Stimulated activated CD4-positive, alpha-beta T cell treated with anti-CD3 and anti-CD28 coated beads, TNF-alpha, amount 100 ng/mL, for 24 hours (primary cell): ENCODE measurements around the gene SPATA33.
"Not testable (repeated sequence)": the region's sequence is repeated elsewhere in the genome, so short reads cannot be mapped to it uniquely, and the experiment has no call there.

Experiments used
- DNase-seq, 3 experiments: peaks; one replicate each; pipeline ENCODE4 v3.0.0-alpha.2; 2020; ENCODE audit warnings: low read depth in 3 of 3

The SPATA33 gene

GRCh38 chr16:89664238-89664637 is 6.6 kb downstream of the SPATA33 start:
- DNase-seq = not testable (repeated sequence)

GRCh38 chr16:89667000-89667399 is 9.4 kb downstream of the SPATA33 start:
- not testable (repeated sequence) for DNase-seq

GRCh38 chr16:89667633-89668032 is 10.0 kb downstream of the SPATA33 start:
- no peak for DNase-seq

GRCh38 chr16:89668790-89669158 is 11.1 kb downstream of the SPATA33 start:
- no peak for DNase-seq

GRCh38 chr16:89669755-89670154 is 12.1 kb downstream of the SPATA33 start:
- no peak for DNase-seq

GRCh38 chr16:89670496-89671431 is 13.1 kb downstream of the SPATA33 start:
- no peak for DNase-seq

- DNase-seq = not testable (repeated sequence)
Observed at GRCh38 chr16:89671565-89671964, 13.9 kb downstream of the SPATA33 start.

GRCh38 chr16:89672177-89672941 is 14.7 kb downstream of the SPATA33 start:
- no peak for DNase-seq

GRCh38 chr16:89678258-89678657 is 20.6 kb downstream of the SPATA33 start:
- no peak for DNase-seq

GRCh38 chr16:89685916-89686315 is 28.3 kb downstream of the SPATA33 start:
- no peak for DNase-seq

- DNase-seq = peak; percentile 82 to 88 (median 88)
Observed at GRCh38 chr16:89686520-89687091, 29.0 kb downstream of the SPATA33 start, which contains the start of gene CDK10. Gene CDK10 (plus strand): TSS chr16:89686689. CDS start chr16:89686711, 22 bp downstream.

GRCh38 chr16:89687092-89687940 is 29.7 kb downstream of the SPATA33 start:
- DNase-seq = no peak

- no peak for DNase-seq
Observed at GRCh38 chr16:89688395-89688794, 30.8 kb downstream of the SPATA33 start.

- no peak for DNase-seq
Observed at GRCh38 chr16:89689142-89689541, 31.5 kb downstream of the SPATA33 start.

GRCh38 chr16:89689621-89690020 is 32.0 kb downstream of the SPATA33 start:
- not testable (repeated sequence) for DNase-seq

- no peak for DNase-seq
Observed at GRCh38 chr16:89690392-89690901, 32.8 kb downstream of the SPATA33 start.

GRCh38 chr16:89691231-89691985 is 33.8 kb downstream of the SPATA33 start:
- no peak for DNase-seq

GRCh38 chr16:89691986-89692569 is 34.4 kb downstream of the SPATA33 start:
- no peak for DNase-seq

GRCh38 chr16:89693289-89693731 is 35.7 kb downstream of the SPATA33 start:
- DNase-seq = no peak
